OCI-LY7 (cell line): ENCODE measurements around the gene ABCG2. TPM values are rescaled to one million over a fixed set of nuclear protein-coding genes. Genes with fewer than 3 reads are reported as not detected.

Source experiments
- BruUV-seq: library from RNA; stranded (reverse); fragments of 400-500 nt; replicated peaks from 2 replicates; lab custom pipeline; 2021; lab: Mats Ljungman, UMichigan
- CTCF ChIA-PET: fragments of 300-600 bp; sonication (Branson Sonifier 250); formaldehyde crosslinking; loops from one replicate; lab custom pipeline; 2022; ENCODE audit warnings: antibody characterized with exemption; ENCODE audit not compliant: unreplicated experiment; lab: Charles Lee
- POLR2A ChIA-PET: fragments of 300-600 bp; sonication (Branson Sonifier 250); formaldehyde crosslinking; loops from one replicate; lab custom pipeline; 2022; ENCODE audit warnings: antibody characterized with exemption; lab: Charles Lee
- DNase-seq: peaks from one replicate; pipeline ENCODE4 v3.0.0-alpha.2; 2015; ENCODE audit warnings: low spot score
- H2AFZ ChIP-seq: fragments of 200-600 bp; sonication (generic), shearing (Covaris generic); 2 replicates; pipeline ENCODE4 v1.6.1; 2014; ENCODE audit warnings: mild to moderate bottlenecking, antibody characterized with exemption, low read length, moderate library complexity
- H3K27ac ChIP-seq: fragments of 200-600 bp; sonication (generic); 2 replicates; pipeline ENCODE4 v1.5.1; 2014; ENCODE audit warnings: mixed run types, low read depth, mild to moderate bottlenecking, moderate library complexity, low read length, inconsistent platforms; ENCODE audit not compliant: poor library complexity, severe bottlenecking
- H3K36me3 ChIP-seq: fragments of 200-600 bp; sonication (generic); 2 replicates; pipeline ENCODE4 v1.6.1; 2014; ENCODE audit warnings: mild to moderate bottlenecking, antibody characterized with exemption, low read length, moderate library complexity, mixed read lengths; ENCODE audit not compliant: insufficient read depth
- H3K4me1 ChIP-seq: fragments of 200-600 bp; sonication (generic); 2 replicates; pipeline ENCODE4 v1.5.1; 2014; ENCODE audit warnings: mild to moderate bottlenecking, low read length; ENCODE audit not compliant: insufficient read depth, poor library complexity, severe bottlenecking
- H3K4me2 ChIP-seq: fragments of 200-600 bp; sonication (generic); 2 replicates; pipeline ENCODE4 v1.6.1; 2014; ENCODE audit warnings: mild to moderate bottlenecking, low read length
- H3K4me3 ChIP-seq: fragments of 200-600 bp; sonication (generic); 2 replicates; pipeline ENCODE4 v1.5.1; 2014; ENCODE audit warnings: mild to moderate bottlenecking, low read depth, low read length; ENCODE audit not compliant: poor library complexity, severe bottlenecking
- H3K79me2 ChIP-seq: fragments of 200-600 bp; sonication (generic); 2 replicates; pipeline ENCODE4 v1.6.1; 2016; ENCODE audit warnings: low read depth, mild to moderate bottlenecking, low read length, moderate library complexity, mixed read lengths; ENCODE audit not compliant: insufficient read depth
- H3K9me2 ChIP-seq: fragments of 200-600 bp; sonication (generic); 2 replicates; pipeline ENCODE4 v1.6.1; 2016; ENCODE audit warnings: mild to moderate bottlenecking, low read length, mixed read lengths; ENCODE audit not compliant: insufficient read depth
- H3K9me3 ChIP-seq: fragments of 200-600 bp; sonication (generic); 2 replicates; pipeline ENCODE4 v1.6.1; 2014; ENCODE audit warnings: mild to moderate bottlenecking, mixed run types, low read length, mixed read lengths
- H4K20me1 ChIP-seq: fragments of 200-600 bp; sonication (generic); 2 replicates; pipeline ENCODE4 v1.6.1; 2014; ENCODE audit warnings: mild to moderate bottlenecking, antibody characterized with exemption, low read length, moderate library complexity, mixed read lengths; ENCODE audit not compliant: insufficient read depth
- EZH2phosphoT487 ChIP-seq: fragments of 200-600 bp; sonication (generic); IDR thresholded peaks from 2 replicates; pipeline ENCODE4 v1.6.1; 2018; ENCODE audit warnings: low read depth, borderline replicate concordance, mild to moderate bottlenecking, mixed run types, antibody characterized with exemption, low read length, moderate library complexity, mixed read lengths
- intact Hi-C: fragments of 100-400 bp; cut with micrococcal nuclease; formaldehyde crosslinking; loops from one replicate; pipeline ENCODE4 v1.10.0; 2022; ENCODE audit not compliant: unreplicated experiment
- total RNA-seq, 2 experiments: library from RNA; depleted of rRNA in 1 of 2; stranded (reverse); fragments of >200 nt in 1 of 2; shearing (Covaris generic) in 1 of 2; gene quantifications; 2 replicates each; pipeline ENCODE4 v1.2.3, GENCODE V29; 2014 to 2022
- TF ChIP-seq, protein P1 (sequence below): fragments of 200-600 bp; sonication (generic); conservative IDR thresholded peaks from 2 replicates; pipeline ENCODE4 v1.5.1; 2014; ENCODE audit warnings: mild to moderate bottlenecking, antibody characterized with exemption, low read length, moderate library complexity, mixed read lengths

The ABCG2 gene
- total RNA-seq, 2 experiments from 2014 or later: not detected

DNA sequence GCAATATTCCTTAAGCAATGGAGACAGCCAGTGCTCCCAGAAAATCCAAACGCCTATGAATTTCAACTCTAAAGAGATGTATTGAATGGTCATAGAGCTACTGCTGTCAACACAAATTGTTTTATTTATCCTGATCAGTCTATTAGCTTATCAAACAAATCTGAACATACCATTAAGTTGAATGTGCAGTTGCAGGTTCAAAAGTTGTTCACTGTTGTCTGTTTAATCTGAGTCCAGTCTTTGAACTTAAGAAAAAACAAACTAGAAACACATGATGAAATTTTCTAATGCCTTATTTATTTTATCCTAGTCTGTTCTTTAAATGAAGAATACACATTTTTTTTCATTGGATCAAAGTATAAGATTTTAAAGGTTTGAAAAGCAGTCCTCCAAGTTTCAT lies 77.8 kb downstream of the ABCG2 start:
- no peaks in the 10 kb centered on the region for H3K4me1 ChIP-seq
- TF ChIP-seq EZH2phosphoT487: no peak
- TF ChIP-seq, protein P1, sequence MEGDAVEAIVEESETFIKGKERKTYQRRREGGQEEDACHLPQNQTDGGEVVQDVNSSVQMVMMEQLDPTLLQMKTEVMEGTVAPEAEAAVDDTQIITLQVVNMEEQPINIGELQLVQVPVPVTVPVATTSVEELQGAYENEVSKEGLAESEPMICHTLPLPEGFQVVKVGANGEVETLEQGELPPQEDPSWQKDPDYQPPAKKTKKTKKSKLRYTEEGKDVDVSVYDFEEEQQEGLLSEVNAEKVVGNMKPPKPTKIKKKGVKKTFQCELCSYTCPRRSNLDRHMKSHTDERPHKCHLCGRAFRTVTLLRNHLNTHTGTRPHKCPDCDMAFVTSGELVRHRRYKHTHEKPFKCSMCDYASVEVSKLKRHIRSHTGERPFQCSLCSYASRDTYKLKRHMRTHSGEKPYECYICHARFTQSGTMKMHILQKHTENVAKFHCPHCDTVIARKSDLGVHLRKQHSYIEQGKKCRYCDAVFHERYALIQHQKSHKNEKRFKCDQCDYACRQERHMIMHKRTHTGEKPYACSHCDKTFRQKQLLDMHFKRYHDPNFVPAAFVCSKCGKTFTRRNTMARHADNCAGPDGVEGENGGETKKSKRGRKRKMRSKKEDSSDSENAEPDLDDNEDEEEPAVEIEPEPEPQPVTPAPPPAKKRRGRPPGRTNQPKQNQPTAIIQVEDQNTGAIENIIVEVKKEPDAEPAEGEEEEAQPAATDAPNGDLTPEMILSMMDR: no peak
- H3K9me3 ChIP-seq: no peaks in the 10 kb centered on the region
- no peak overlapping the region for H3K4me3 ChIP-seq
- BruUV-seq: no TSS peak
- ChIA-PET POLR2A (no interaction called here), CTCF (no interaction called here)
- no peaks in the 10 kb centered on the region for H3K9me2 ChIP-seq
- no peak for DNase-seq
- no peaks in the 10 kb centered on the region for H3K36me3 ChIP-seq
- no peaks in the 10 kb centered on the region for H3K79me2 ChIP-seq
- H2AFZ ChIP-seq: no peak overlapping the region
- no peaks in the 10 kb centered on the region for H4K20me1 ChIP-seq
- intact Hi-C loops: no loop called here
- H3K4me2 ChIP-seq: no peak overlapping the region
- no peak overlapping the region for H3K27ac ChIP-seq

DNA sequence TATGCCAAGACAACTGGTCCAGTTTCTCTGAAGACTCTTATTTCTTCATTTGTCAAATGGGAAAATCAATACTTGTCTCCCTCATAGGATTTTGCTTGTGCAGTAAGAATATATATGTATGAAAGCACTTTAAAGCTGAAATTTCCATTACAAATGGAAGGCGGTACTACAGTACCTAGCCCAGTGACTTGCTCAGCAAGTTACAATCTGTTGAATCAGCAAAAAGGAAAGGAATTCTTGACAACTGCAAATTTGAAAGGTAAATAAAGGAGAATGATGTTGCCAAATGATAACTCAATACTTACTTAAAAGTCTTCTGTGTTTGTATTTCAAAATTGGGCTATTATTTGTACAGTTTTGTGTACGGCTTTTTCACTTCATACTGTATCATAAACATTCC lies 79.9 kb downstream of the ABCG2 start:
- Histone ChIP-seq H3K9me2 (no peaks in the 10 kb centered on the region), H3K36me3 (no peaks in the 10 kb centered on the region), H3K79me2 (no peaks in the 10 kb centered on the region), H3K9me3 (no peaks in the 10 kb centered on the region), H3K4me1 (no peaks in the 10 kb centered on the region), H2AFZ (no peak overlapping the region), H3K27ac (no peak overlapping the region), H3K4me3 (no peak overlapping the region), H3K4me2 (no peak overlapping the region), H4K20me1 (no peaks in the 10 kb centered on the region)
- BruUV-seq: no TSS peak
- intact Hi-C loops: no loop called here
- no peak for TF ChIP-seq EZH2phosphoT487
- TF ChIP-seq, protein P1: no peak
- no peak for DNase-seq
- ChIA-PET CTCF (no interaction called here), POLR2A (no interaction called here)

DNA sequence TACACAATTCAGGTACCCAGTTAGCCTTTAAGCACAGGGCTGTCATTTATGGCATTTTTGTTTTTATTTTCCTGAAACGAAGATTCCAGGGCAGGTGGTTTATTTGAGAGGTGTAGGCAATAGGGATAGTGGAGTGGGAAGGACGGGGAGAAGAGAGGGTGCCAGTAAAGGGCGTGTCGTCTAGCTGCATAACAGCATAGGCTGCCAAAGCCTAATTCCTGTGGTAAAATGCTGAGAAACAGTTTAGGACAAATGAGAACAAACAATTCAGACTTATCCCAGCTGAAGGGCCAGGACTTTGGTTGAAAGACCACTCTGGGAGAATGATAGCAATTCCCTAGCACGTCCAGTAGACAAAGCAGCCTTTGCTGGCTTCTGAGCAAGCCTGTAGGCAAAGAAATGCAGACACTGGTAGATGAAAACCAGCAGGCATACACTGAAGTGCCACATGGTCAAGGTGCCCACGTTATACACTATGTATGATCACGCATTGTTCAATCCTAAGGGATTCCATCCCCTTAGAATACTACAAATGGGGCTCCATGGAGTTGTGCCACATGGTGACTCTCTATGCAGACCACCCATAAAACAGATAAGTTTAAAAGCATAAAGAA lies 80.4 kb downstream of the ABCG2 start:
- no peaks in the 10 kb centered on the region for H3K79me2 ChIP-seq
- CTCF ChIA-PET: no interaction called here
- DNase-seq: no peak
- no peak overlapping the region for H3K4me2 ChIP-seq
- H4K20me1 ChIP-seq: no peaks in the 10 kb centered on the region
- no peaks in the 10 kb centered on the region for H3K9me2 ChIP-seq
- no peaks in the 10 kb centered on the region; the same call in 1 of the 2 replicates for H3K36me3 ChIP-seq
- intact Hi-C loops: no loop called here
- POLR2A ChIA-PET: no interaction called here
- no peak overlapping the region for H3K27ac ChIP-seq
- no TSS peak for BruUV-seq
- no peak overlapping the region for H2AFZ ChIP-seq
- TF ChIP-seq, protein P1: no peak
- no peak for TF ChIP-seq EZH2phosphoT487
- no peak overlapping the region for H3K4me3 ChIP-seq
- no peaks in the 10 kb centered on the region for H3K9me3 ChIP-seq
- no peaks in the 10 kb centered on the region for H3K4me1 ChIP-seq
